ENCODE measurements around the gene JMJD4. TPM values are rescaled to one million over a fixed set of nuclear protein-coding genes. Genes with fewer than 3 reads are reported as not detected.

The JMJD4 gene
- total and polyA plus RNA-seq, 2 of the 8 experiments (the other 6 are each of a cell fraction or from before 2014, with no cell fraction given) = 13.2 to 23.3 TPM

DNA sequence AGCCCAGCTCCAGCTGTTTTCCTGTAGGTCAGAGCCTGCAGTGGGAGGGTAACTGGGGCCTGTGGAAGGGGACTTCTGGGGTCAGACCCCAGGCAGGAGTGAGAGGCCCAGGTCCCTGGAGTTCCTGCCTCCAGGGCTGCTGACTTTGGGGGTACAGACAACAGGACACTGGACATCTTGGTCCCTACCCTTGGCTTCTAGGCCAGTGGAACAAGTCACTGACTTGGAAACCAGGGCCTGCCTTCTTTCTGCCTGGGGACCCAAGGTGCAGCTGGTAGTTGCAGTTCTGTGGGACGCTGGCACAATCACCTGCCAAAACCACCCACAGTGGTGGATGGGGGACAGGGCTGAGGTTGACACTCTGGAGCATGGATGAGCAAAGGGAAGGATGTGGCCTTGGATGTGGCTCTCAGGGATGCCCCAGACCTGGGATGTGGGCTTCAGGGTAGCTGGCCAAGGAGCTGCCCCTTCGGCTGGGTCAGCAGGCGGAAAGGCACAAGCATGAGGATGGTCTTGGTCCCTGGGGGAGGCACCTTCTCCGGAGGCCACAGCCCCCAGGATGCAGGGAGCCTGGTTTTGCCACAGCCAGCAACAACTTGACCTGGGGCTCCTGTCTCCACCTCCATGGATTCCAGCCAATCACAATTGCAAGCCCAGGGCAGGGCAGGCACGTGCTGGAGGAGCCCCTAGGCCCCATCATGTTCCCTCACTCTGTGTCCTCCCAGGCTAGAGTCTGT is 5.8 kb downstream of the JMJD4 start:
- Histone ChIP-seq H2BK20ac (ENCODE audit: low read length) (no peak overlapping the region), H3K23ac (ENCODE audit: insufficient read length) (no peak overlapping the region), H4K8ac (ENCODE audit: extremely low read depth, insufficient read depth, low read length) (no peak overlapping the region), H3K36me3 (ENCODE audit: control insufficient read depth in 2 of 4, insufficient read depth in 4 of 4, low read length in 3 of 4) (peaks cover 6 to 23% (median 11%) of the 10 kb centered on the region in 4 experiments; a peak in 6 of 8 replicates), H3K18ac (ENCODE audit: extremely low read depth, low read length) (peak overlapping the region; percentile 15; the same call in 1 of the 2 replicates), H3K79me2 (ENCODE audit: control insufficient read depth in 1 of 2, insufficient read depth in 2 of 2, low read length in 2 of 2) (peaks cover 0 to 8% of the 10 kb centered on the region in 2 experiments; a peak in 1 of 4 replicates), H3K79me1 (ENCODE audit: low read depth, low read length) (0 out of 2 replicates have a peak, but pooled peaks cover 3% of the 10 kb centered on the region), H3K23me2 (ENCODE audit: low read depth, low read length) (peaks cover 5% of the 10 kb centered on the region), H3K9me3 (ENCODE audit: insufficient read depth in 2 of 2, low read depth in 1 of 2, low read length in 1 of 2) (0 out of 4 replicates have a peak, but pooled peaks cover 0 to under 1% of the 10 kb centered on the region in 2 experiments), H4K5ac (ENCODE audit: insufficient read length, low read depth, low read length) (no peak overlapping the region), H3K27ac (ENCODE audit: low read depth, low read length) (no peak overlapping the region), H2BK12ac (ENCODE audit: low read depth, low read length) (no peak overlapping the region), H3K4me3 (ENCODE audit: extremely low read depth in 1 of 4, insufficient read depth in 2 of 4, low read depth in 3 of 4, low read length in 4 of 4) (peak overlapping the region; percentile 67 to 95 (median 74)), H3K56ac (replicated peaks; ENCODE audit: insufficient read length, low read depth, low read length) (no peak overlapping the region), H3K14ac (ENCODE audit: insufficient read length) (no peak overlapping the region), H3K9ac (replicated peaks in 1 of 4; ENCODE audit: extremely low read depth in 1 of 4, low read depth in 3 of 4, low read length in 3 of 4) (peak overlapping the region in 3 of 4 experiments; percentile 31 to 66 (median 54); a peak in 6 of 7 replicates), H2BK120ac (replicated peaks; ENCODE audit: low read depth, low read length) (no peak overlapping the region), H3K27me3 (replicated peaks in 1 of 4; ENCODE audit: control insufficient read depth in 3 of 4, extremely low read depth in 1 of 4, insufficient read depth in 3 of 4, low read length in 3 of 4) (no peaks in the 10 kb centered on the region), H2AK5ac (ENCODE audit: low read depth, low read length) (peak overlapping the region; percentile 43; the same call in 1 of the 2 replicates), H3K4ac (replicated peaks; ENCODE audit: insufficient read length, low read depth, low read length) (no peak overlapping the region), H4K20me1 (replicated peaks in 1 of 2; ENCODE audit: control insufficient read depth in 1 of 2, insufficient read depth in 2 of 2, low read length in 2 of 2) (peaks cover 3 to 29% of the 10 kb centered on the region in 2 experiments), H3K4me1 (replicated peaks in 1 of 4; ENCODE audit: control insufficient read depth in 3 of 4, insufficient read depth in 4 of 4, low read length in 3 of 4) (peaks cover 0 to 19% (median 13%) of the 10 kb centered on the region in 4 experiments; a peak in 6 of 7 replicates), H3K4me2 (ENCODE audit: insufficient read depth in 1 of 2, low read depth in 2 of 2, low read length in 2 of 2) (peak overlapping the region; percentile 84 to 100), H4K91ac (replicated peaks; ENCODE audit: insufficient read length, low read length) (no peak overlapping the region), H2AFZ (ENCODE audit: low read length) (no peak overlapping the region), H2BK5ac (ENCODE audit: low read depth, low read length) (peak overlapping the region; percentile 26; the same call in 1 of the 2 replicates), H2BK15ac (ENCODE audit: low read length) (0 out of 2 replicates have a peak overlapping the region, but pooled peaks have one; percentile 16)
- ChIA-PET CTCF (ENCODE audit: partially characterized antibody) (interaction anchor here (1.0 to 2.9 kb wide), 18 partner anchors 11 to 273 kb away, joined by 3 to 11 read pairs (median 5); no protein-coding TSS in a partner anchor), POLR2A (ENCODE audit: partially characterized antibody) (interaction anchor here (1.0 to 1.9 kb wide), 4 partner anchors 15 to 158 kb away, joined by 3 to 5 read pairs (median 4); no protein-coding TSS in a partner anchor)
- DNase-seq (ENCODE audit: low read depth in 1 of 2, low spot score in 2 of 2) (peak in 1 of 2 experiments; percentile 59), FAIRE-seq (no peak)
- 73% methylated on average over 5 of the region's 5 CpGs; no CpG with 5 or more reads in 1 of the 2 experiments for WGBS, 2 experiments (ENCODE audit: extremely low coverage in 1 of 2, insufficient coverage in 1 of 2, insufficient read length in 1 of 2, insufficient replicate concordance in 2 of 2, low coverage in 1 of 2, low lambda C conversion rate in 2 of 2, missing lambda C conversion rate in 1 of 2)
- TF ChIP-seq BRCA1 (IDR thresholded peaks at IDR 0.05; ENCODE audit: low read depth, low read length) (no peak), YY1 (IDR thresholded peaks at IDR 0.05; ENCODE audit: low read depth, low read length) (no peak), FOSL1 (IDR thresholded peaks at IDR 0.05; ENCODE audit: insufficient read depth, low read depth, low read length) (no peak), CTBP2 (IDR thresholded peaks at IDR 0.05; ENCODE audit: borderline replicate concordance, insufficient read depth, insufficient read length, low read length) (no peak), NANOG (IDR thresholded peaks at IDR 0.05; ENCODE audit: insufficient read depth, low read depth, low read length, poor library complexity, severe bottlenecking) (no peak), KDM4A (IDR thresholded peaks at IDR 0.05; ENCODE audit: low read depth, low read length, severe bottlenecking) (no peak), HDAC6 (IDR thresholded peaks at IDR 0.05; ENCODE audit: low read depth, low read length) (no peak)
- TF ChIP-seq, protein P1, sequence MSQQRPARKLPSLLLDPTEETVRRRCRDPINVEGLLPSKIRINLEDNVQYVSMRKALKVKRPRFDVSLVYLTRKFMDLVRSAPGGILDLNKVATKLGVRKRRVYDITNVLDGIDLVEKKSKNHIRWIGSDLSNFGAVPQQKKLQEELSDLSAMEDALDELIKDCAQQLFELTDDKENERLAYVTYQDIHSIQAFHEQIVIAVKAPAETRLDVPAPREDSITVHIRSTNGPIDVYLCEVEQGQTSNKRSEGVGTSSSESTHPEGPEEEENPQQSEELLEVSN (IDR thresholded peaks at IDR 0.05) = peak; percentile 21; the same call in 1 of the 2 replicates

Data from H1 (cell line).